HG03060 (cell line): ENCODE data around the gene CTDSPL.

ENCODE experiments used
- ATAC-seq: cut with Tn5 transposase; IDR thresholded peaks from one replicate; pipeline ENCODE4 v1.9.1; 2021; ENCODE audit warnings: low read depth, moderate number of reproducible peaks; ENCODE audit not compliant: unreplicated experiment

CTDSPL gene

GRCh38 chr3:37940242-37940908, 78.7 kb downstream of the CTDSPL start:
- no peak for ATAC-seq

GRCh38 chr3:37941608-37942508, 80.2 kb downstream of the CTDSPL start:
- no peak for ATAC-seq

- no peak for ATAC-seq
Measured at GRCh38 chr3:37942646-37943045, 81.0 kb downstream of the CTDSPL start.

- ATAC-seq: no peak
Measured at GRCh38 chr3:37943126-37943525, 81.4 kb downstream of the CTDSPL start.

- no peak for ATAC-seq
Measured at GRCh38 chr3:37943631-37944314, 82.1 kb downstream of the CTDSPL start.

GRCh38 chr3:37944391-37944842, 82.7 kb downstream of the CTDSPL start:
- no peak for ATAC-seq

- no peak for ATAC-seq
Measured at GRCh38 chr3:37945156-37945806, 83.6 kb downstream of the CTDSPL start.

GRCh38 chr3:37945807-37946530, 84.3 kb downstream of the CTDSPL start:
- no peak for ATAC-seq

- no peak for ATAC-seq
Measured at GRCh38 chr3:37946531-37946889, 84.8 kb downstream of the CTDSPL start.

GRCh38 chr3:37949866-37950265, 88.2 kb downstream of the CTDSPL start:
- ATAC-seq: no peak

- ATAC-seq: no peak
Measured at GRCh38 chr3:37952564-37952963, 90.9 kb downstream of the CTDSPL start.

- ATAC-seq: no peak
Measured at GRCh38 chr3:37953226-37953625, 91.5 kb downstream of the CTDSPL start.

GRCh38 chr3:37953707-37954394, 92.2 kb downstream of the CTDSPL start:
- ATAC-seq: no peak

GRCh38 chr3:37954881-37955280, 93.2 kb downstream of the CTDSPL start:
- ATAC-seq: no peak

GRCh38 chr3:37955918-37956707, 94.4 kb downstream of the CTDSPL start:
- no peak for ATAC-seq

- ATAC-seq: no peak
Measured at GRCh38 chr3:37956723-37957538, 95.3 kb downstream of the CTDSPL start.

GRCh38 chr3:37957539-37957936, 95.9 kb downstream of the CTDSPL start:
- ATAC-seq: no peak
